Activated T-helper 2 cell treated with anti-CD3 and anti-CD28 coated beads, Interferon-gamma antibody, Interleukin-2, Interleukin-4, amounts not matched to agents 10 μg/mL and 5 μg/mL and 100 μg/mL, durations not matched to agents 14 hours and 24 hours and 36 hours (primary cell): Measurements from ENCODE around the gene NSD2. TPM values are rescaled to one million over a fixed set of nuclear protein-coding genes. Genes with fewer than 3 reads are reported as not detected.

Source experiments
- DNase-seq: peaks from one replicate; pipeline ENCODE4 v3.0.0; 2021; ENCODE audit warnings: low spot score
- H3K27ac Mint-ChIP-seq: one replicate; pipeline ENCODE4 v1.8.0; 2021; ENCODE audit warnings: mixed read lengths
- H3K27me3 Mint-ChIP-seq: one replicate; pipeline ENCODE4 v1.8.0; 2021; ENCODE audit warnings: low read depth, mixed read lengths
- H3K36me3 Mint-ChIP-seq: one replicate; pipeline ENCODE4 v1.8.0; 2021; ENCODE audit warnings: low read depth, mixed read lengths
- H3K4me1 Mint-ChIP-seq: one replicate; pipeline ENCODE4 v1.8.0; 2021; ENCODE audit warnings: low read depth, mixed read lengths
- H3K4me3 Mint-ChIP-seq: one replicate; pipeline ENCODE4 v1.8.0; 2021; ENCODE audit warnings: low read depth, mild to moderate bottlenecking, moderate library complexity, mixed read lengths
- H3K9me3 Mint-ChIP-seq: one replicate; pipeline ENCODE4 v1.8.0; 2021; ENCODE audit warnings: mixed read lengths
- intact Hi-C: fragments of 100-400 bp; cut with micrococcal nuclease; formaldehyde crosslinking; loops from one replicate; pipeline ENCODE4 v1.15.1; 2023
- total RNA-seq: library from RNA; stranded (reverse); gene quantifications from 2 replicates; pipeline ENCODE4 v1.2.3, GENCODE V29; 2022

NSD2 gene
- total RNA-seq, 1 donor from 2014 or later: 208 TPM

GRCh38 chr4:1846580-1846979, 24.6 kb upstream of the NSD2 start:
- intact Hi-C loops: no loop called here
- Mint-ChIP-seq H3K27ac (no peak overlapping the region), H3K4me1 (peaks cover 18% of the 10 kb centered on the region), H3K36me3 (peaks cover 34% of the 10 kb centered on the region), H3K27me3 (no peaks in the 10 kb centered on the region), H3K4me3 (no peak overlapping the region), H3K9me3 (no peaks in the 10 kb centered on the region)
- no peak for DNase-seq

- Mint-ChIP-seq H3K4me3 (no peak overlapping the region), H3K27me3 (no peaks in the 10 kb centered on the region), H3K4me1 (peaks cover 31% of the 10 kb centered on the region), H3K27ac (no peak overlapping the region), H3K36me3 (peaks cover 21% of the 10 kb centered on the region), H3K9me3 (no peaks in the 10 kb centered on the region)
- no peak for DNase-seq
- intact Hi-C loops: no loop called here
Observed at GRCh38 chr4:1850276-1850675, 20.9 kb upstream of the NSD2 start.

DNA sequence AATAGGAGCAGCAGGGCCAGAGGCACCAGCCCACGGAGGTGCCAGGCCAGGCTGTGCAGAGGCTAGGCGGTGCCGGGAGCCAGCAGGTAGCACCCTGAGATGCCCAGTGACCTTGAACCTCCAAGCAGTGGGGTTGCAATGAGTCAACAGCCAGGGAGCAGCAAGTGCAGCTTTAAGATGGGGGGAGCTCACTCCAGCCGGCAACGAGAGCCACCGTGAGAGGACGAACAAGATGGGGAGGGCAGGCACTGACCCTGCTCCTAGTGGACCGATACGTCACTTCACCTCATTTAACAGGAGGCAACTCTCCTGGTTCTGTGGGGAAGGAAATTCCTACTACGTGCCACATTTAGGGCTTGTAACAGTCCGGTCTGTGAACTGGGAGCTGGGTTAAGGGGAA, 20.0 kb upstream of the NSD2 start:
- no peaks in the 10 kb centered on the region for H3K9me3 Mint-ChIP-seq
- H3K4me1 Mint-ChIP-seq: peaks cover 31% of the 10 kb centered on the region
- peaks cover 21% of the 10 kb centered on the region for H3K36me3 Mint-ChIP-seq
- no peak overlapping the region for H3K27ac Mint-ChIP-seq
- DNase-seq: no peak
- H3K4me3 Mint-ChIP-seq: no peak overlapping the region
- intact Hi-C loops: no loop called here
- no peaks in the 10 kb centered on the region for H3K27me3 Mint-ChIP-seq

DNA sequence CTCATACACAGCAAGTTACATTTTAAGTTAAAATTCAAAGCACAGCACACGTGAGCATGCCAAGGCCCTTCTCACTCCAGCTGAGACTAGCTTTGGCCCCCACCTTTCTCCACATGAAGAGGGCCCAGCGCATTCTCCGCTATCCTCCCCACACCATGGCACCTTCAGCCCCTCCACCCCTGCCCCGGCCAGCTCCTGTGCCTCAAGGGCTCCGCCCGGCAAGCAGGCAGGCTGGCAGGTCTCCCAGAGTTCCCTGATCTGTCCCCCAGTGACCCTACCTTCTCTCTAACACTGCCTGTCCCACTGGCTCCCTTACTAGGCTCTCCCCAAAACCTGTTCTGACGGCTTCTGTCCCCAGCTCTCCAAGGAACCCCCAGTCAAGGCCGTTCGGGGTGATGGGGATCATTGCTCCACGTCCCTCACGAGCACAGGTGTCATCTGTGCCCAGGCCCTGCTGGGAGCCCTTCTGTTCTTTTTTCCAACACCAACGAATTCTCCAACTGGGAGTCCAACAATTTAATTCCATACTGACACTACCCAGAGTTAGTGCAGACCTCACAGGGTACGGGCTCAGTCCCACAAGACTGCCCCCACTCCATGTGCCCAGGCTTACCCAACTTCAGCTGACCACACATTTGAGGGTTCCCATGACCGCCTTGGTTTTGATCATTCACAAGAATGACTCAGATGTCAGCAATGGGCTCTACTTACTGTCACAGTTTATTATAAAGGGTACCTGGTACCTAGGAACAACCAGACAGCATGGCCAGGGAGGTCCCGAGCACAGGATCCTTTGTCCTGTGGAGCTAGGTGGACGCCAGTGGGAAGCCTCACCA, 19.4 kb upstream of the NSD2 start:
- no peak for DNase-seq
- Mint-ChIP-seq H3K27ac (no peak overlapping the region), H3K27me3 (no peaks in the 10 kb centered on the region), H3K4me1 (peaks cover 29% of the 10 kb centered on the region), H3K9me3 (no peaks in the 10 kb centered on the region), H3K4me3 (no peak overlapping the region), H3K36me3 (peaks cover 16% of the 10 kb centered on the region)
- intact Hi-C loops: no loop called here

GRCh38 chr4:1852904-1853623, 18.1 kb upstream of the NSD2 start:
- peak overlapping the region; percentile 73 for H3K4me3 Mint-ChIP-seq
- no peaks in the 10 kb centered on the region for H3K9me3 Mint-ChIP-seq
- peaks cover 10% of the 10 kb centered on the region for H3K36me3 Mint-ChIP-seq
- H3K4me1 Mint-ChIP-seq: peaks cover 37% of the 10 kb centered on the region
- H3K27ac Mint-ChIP-seq: peak overlapping the region; percentile 30
- intact Hi-C loops: no loop called here
- H3K27me3 Mint-ChIP-seq: no peaks in the 10 kb centered on the region
- no peak for DNase-seq

- Mint-ChIP-seq H3K27ac (peak overlapping the region; percentile 70), H3K4me1 (peaks cover 39% of the 10 kb centered on the region), H3K4me3 (peak overlapping the region; percentile 86), H3K27me3 (no peaks in the 10 kb centered on the region), H3K36me3 (peaks cover 10% of the 10 kb centered on the region), H3K9me3 (no peaks in the 10 kb centered on the region)
- no peak for DNase-seq
- intact Hi-C loops: no loop called here
Observed at GRCh38 chr4:1854752-1855151, 16.4 kb upstream of the NSD2 start.

DNA sequence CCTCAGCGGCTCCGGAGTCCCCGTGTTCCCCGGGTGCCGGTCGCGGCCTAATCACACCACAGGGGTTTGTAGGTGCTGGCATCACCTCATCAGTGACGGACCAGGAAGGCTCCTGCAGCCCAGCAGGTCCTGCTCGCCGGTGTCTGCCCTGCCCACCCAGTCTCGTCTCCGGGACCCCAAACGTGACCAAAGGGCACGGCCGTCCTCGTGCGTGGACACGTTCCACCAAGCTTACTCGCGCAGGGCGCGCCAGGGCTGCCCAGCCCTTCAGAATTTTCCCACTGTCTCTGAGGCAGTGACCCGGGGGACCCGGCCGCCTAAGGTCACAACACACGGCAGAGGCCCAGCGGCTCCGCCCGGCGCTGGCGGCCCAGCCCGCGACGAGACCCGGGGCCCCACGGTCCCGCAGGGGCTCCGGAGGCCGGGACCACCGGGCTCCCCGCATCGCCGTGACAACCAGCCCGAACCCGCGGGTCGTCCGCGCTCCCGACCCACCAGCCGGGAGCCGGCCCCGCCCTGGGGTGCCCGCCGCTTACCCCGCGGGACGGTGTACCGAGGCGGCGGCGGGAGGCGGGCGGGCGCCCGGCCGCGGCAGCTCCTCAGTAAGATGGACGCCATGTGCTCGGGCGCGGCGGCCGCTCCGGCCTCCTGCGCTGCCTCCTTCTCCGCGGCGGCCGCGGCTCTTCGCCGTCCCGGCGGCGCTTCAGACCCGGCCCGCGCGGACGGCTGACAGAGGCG, 15.7 kb upstream of the NSD2 start:
- no peak for DNase-seq
- peak overlapping the region; percentile 38 for H3K27ac Mint-ChIP-seq
- no peaks in the 10 kb centered on the region for H3K27me3 Mint-ChIP-seq
- peaks cover 37% of the 10 kb centered on the region for H3K4me1 Mint-ChIP-seq
- H3K9me3 Mint-ChIP-seq: no peaks in the 10 kb centered on the region
- H3K4me3 Mint-ChIP-seq: peak overlapping the region; percentile 86
- peaks cover 10% of the 10 kb centered on the region for H3K36me3 Mint-ChIP-seq
- intact Hi-C loops: loop anchor here (1.0 to 2.0 kb wide), 4 partner anchors 15 to 563 kb away; partner anchors contain the start of genes CFAP99, SLBP and ZFYVE28

DNA sequence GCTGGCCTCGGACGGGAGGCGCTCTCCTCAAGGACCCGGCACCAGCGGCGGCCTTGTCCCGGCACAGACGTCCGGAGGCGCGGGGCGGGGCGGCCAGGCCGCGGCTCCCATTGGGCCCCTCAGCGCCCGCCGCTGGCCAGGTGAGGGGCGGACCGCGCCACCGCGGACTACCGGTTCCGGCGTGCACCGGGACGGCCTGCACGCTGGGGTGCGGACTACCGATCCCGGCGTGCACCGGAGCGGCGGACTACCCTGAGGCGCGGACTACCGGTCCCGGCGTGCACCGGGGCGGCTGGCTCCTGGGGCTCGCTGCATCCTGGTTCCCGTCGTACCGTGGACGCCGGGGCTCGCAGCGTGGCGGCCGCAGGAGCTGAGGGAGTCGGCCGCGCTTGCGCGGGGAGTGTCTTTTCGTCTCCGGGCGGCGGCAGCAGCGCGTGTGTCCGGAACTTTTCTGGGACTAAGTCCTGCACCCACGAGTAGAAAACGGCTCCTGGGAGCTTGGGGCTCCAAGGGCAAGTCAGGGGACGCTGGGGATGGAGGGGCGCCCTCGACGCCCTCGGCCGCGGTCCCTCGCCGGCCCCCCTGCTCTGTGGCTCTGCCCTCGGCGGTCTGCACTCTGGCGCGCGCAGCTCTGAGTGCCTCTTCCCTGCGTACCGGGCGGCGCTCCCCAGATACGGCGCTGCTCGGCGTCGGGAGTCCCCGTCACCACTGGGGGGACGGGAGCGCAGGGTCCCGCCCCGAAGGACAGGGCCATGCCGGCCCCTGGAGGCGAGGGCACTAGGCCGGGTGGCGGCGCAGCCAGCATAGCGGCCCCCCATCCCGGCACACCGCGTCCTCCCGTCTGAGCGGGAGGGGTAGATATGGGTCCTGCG, 14.9 kb upstream of the NSD2 start, which contains the start of gene LETM1:
Gene LETM1 (minus strand): TSS at position 86 of the 872 bp plus-strand sequence. CDS start 206 bp downstream, outside the sequence.
- peak within 1 kb of the TSS; percentile 86 for H3K4me3 Mint-ChIP-seq
- peaks cover 10% of the 10 kb centered on the region for H3K36me3 Mint-ChIP-seq
- H3K4me1 Mint-ChIP-seq: peaks cover 31% of the 10 kb centered on the region
- intact Hi-C loops: loop anchor here (1.0 to 2.0 kb wide), 4 partner anchors 14 to 562 kb away; partner anchors contain the start of genes CFAP99, SLBP and ZFYVE28
- peak; percentile 93 for DNase-seq
- no peaks in the 10 kb centered on the region for H3K27me3 Mint-ChIP-seq
- H3K27ac Mint-ChIP-seq: peak within 1 kb of the TSS; percentile 70
- no peaks in the 10 kb centered on the region for H3K9me3 Mint-ChIP-seq

DNA sequence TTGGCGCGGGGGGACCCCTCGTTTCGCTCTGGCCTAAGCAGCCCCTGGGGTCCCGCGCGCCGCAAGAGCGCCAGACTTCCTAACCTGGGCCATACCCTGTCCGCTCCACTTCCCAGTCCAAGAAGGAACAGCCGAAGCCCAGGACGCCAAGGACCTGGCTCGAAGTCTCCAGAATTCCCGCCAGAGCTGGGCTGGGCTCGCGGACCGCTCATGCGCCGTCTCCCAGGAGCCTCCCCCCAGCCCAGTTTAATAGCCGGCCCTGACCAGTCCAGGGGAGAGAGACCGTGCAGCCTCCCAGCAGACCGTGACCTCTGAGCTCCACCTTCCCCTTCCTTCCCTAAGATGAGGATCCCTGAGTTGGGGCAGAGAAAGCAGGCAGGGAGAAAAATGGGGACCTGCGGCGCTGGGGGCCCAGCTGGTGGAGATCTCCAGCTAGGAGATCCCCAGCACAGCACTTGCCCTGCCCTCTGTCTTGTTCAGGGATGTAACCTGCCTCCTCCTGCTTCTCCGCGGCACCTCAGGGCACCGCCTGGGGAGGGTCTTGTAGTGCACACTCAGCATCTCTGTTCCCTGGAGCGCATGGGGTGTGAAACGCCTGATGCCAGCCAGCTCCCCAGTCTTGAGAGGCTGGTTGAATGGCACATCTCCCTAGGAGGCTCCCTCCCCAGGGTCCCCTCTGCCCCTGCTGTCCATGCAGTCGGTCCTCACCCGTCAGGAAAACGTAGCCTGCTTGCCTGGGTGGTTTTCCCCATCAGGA, 14.1 kb upstream of the NSD2 start:
- DNase-seq: no peak
- Mint-ChIP-seq H3K9me3 (no peaks in the 10 kb centered on the region), H3K4me3 (peak overlapping the region; percentile 80), H3K27me3 (no peaks in the 10 kb centered on the region), H3K36me3 (peaks cover 10% of the 10 kb centered on the region), H3K4me1 (peaks cover 33% of the 10 kb centered on the region), H3K27ac (peak overlapping the region; percentile 55)
- intact Hi-C loops: loop anchor here (1.0 to 2.0 kb wide), 4 partner anchors 13 to 562 kb away; partner anchors contain the start of genes CFAP99, SLBP and ZFYVE28

- DNase-seq: no peak
- no peak overlapping the region for H3K27ac Mint-ChIP-seq
- no peaks in the 10 kb centered on the region for H3K9me3 Mint-ChIP-seq
- H3K36me3 Mint-ChIP-seq: peaks cover 7% of the 10 kb centered on the region
- H3K4me3 Mint-ChIP-seq: no peak overlapping the region
- intact Hi-C loops: loop anchor here (2.0 kb wide), 1 partner anchor 561 kb away; the partner anchor contains the start of genes CFAP99 and ZFYVE28
- peaks cover 35% of the 10 kb centered on the region for H3K4me1 Mint-ChIP-seq
- H3K27me3 Mint-ChIP-seq: no peaks in the 10 kb centered on the region
Observed at GRCh38 chr4:1857931-1858330, 13.3 kb upstream of the NSD2 start.

DNA sequence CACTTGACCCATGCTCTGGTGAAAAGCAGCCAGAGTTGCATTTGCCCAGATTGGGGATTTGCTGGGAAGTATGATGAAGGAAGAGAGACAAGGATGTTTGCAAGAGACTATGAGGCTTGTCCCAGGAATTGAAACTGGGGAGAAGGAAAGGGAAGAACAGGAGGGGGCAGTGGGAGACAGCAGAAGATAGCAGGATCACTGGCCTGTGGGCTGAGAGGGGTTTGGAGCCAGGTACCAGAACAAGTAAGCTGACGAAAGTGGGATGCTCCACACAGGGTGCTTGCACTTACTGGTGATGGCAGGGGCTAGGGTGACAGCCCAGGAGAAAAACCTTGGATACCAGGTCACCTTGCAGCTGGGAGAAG, 11.8 kb upstream of the NSD2 start:
- DNase-seq: no peak
- Mint-ChIP-seq H3K27me3 (no peaks in the 10 kb centered on the region), H3K27ac (no peak overlapping the region), H3K9me3 (no peaks in the 10 kb centered on the region), H3K4me1 (peaks cover 33% of the 10 kb centered on the region), H3K4me3 (no peak overlapping the region), H3K36me3 (no peaks in the 10 kb centered on the region)
- intact Hi-C loops: no loop called here
